ENCODE measurements around the gene OVOL1.
"Not testable (repeated sequence)": the region's sequence is repeated elsewhere in the genome, so short reads cannot be mapped to it uniquely, and the experiment has no call there.

OVOL1 gene

DNA sequence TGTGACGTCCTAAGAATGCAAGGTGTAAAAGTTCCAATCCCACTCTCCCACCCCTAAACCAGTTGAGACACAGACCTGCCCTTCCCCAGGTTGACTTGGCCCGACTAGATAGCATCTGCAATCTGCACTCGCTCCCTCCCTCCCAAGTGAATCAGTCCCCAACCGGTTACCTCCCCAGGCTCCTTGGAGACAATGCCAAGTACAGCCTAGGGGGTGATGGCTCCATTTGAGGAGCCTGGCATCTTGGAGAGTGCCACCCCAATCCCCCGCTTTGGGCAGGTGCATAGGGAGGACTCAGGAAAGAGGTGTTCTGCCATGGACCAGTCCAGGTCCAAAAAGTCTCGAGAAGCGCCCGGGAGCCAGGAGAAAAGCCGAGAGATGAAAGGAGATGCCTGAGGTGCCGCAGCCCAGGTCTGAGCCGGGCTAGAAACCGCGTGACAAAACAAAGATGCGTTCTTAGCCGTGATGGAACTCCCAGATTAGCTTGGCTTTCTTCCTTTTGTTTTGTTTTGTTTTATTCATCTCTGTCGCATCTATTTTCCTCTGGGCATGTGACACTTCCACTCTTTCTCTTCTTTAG is 28.2 kb downstream of the OVOL1 start:
- no peak for DNase-seq (ENCODE audit: low read depth)

DNA sequence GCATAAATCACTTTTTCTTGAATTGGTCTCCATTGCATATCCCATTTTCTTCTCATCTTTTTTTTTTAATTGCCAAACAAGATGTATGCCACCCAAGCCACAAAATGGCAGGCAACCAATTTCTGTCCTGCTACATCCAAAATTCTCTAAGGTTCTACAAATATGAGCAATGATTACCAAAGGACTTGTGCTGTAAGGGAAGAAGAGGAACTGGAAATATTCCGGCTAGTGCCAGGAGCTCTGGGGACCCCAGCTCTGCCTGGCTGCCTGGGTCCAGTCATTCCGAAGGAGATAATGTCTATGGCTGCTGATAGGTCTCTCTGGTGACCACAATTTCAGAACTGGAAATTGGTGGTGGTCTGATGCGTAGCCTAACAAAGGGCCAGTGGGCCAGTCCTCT is 29.8 kb downstream of the OVOL1 start:
- DNase-seq (ENCODE audit: low read depth), result no peak

DNA sequence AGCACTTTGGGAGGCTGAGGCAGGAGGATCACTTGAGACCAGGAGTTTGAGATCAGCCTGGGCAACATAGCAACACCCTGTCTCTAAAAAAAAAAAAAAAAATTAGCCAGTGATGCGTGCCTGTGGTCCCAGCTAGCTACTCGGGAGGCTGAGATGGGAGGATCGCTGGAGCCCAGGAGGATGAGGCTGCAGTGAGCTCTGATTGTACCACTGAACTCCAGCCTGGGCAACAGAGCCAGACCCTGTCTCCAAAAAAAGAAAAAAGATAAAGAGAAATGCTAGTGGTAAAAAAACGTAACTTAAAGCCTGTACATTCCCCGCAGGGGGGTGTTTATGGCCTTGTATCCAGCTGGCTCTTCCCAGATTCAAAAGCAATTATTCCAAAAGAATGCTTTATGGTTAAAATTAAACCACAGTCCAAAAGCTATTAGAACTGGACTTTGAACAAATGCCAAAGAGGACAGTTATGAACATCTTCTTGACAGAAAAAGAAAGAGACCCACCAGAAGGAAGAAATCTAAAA is 30.5 kb downstream of the OVOL1 start:
- no peak for DNase-seq (ENCODE audit: low read depth)

DNA sequence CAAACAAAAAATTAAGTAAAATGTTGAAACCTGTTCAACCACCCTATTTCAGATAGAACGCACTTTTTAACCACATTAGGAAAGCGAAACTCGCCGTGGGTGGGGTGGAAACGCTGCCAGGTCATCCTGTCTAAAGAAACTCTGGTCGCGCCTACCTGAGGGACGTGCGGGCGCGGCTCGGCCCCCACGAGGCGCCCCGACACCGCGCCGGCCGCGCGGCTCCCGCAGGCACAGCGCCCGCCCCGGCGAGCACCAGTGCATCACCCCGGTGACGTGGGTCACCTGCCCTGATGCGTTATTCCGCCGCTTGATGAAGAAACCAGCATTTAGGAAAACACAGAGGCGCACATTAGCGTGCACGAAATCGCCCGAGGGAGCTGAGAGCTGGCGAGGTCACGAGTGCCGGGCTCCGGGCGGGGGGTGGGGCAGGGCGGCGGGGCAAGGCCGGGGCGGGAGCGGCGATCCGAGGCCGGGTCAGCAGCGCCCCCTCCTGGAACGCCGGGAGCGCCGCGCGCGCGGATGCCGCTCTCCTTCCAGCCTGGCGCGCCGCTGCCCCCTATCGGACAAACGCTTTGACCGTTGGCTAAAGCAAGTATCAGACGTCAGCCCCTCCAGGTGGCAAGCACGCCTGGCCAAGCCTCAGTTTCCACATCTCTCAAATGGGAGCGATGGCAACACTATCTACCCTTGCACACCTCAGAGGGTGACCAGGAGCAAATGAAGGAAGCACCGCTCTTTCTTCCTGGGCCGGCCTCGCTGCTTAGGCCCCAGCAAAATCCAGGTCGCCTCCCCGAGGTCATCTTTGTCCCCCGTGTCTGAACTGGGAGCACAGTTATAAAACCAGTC is 31.2 kb downstream of the OVOL1 start:
- peak; percentile 73 for DNase-seq (ENCODE audit: low read depth)

DNA sequence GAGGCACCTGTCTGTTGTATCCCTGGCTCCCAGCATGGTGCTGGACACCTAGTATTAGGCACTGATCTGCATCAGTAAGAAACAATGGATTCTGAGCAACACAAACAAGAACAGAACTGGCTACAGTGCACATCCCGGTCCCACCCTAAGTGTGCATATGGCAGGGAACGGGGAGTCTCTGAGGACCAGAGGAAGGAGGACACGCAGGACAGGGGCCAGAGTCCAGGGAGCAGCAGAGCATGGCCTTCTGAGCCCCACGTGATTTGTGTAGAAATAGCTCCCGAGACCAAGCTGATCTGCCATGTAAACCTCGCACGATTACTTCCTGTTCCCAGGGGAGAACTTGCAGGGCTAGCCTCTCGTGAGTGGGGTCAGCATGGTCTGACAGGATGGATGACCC is 34.2 kb downstream of the OVOL1 start:
- DNase-seq (ENCODE audit: low read depth), result no peak

DNA sequence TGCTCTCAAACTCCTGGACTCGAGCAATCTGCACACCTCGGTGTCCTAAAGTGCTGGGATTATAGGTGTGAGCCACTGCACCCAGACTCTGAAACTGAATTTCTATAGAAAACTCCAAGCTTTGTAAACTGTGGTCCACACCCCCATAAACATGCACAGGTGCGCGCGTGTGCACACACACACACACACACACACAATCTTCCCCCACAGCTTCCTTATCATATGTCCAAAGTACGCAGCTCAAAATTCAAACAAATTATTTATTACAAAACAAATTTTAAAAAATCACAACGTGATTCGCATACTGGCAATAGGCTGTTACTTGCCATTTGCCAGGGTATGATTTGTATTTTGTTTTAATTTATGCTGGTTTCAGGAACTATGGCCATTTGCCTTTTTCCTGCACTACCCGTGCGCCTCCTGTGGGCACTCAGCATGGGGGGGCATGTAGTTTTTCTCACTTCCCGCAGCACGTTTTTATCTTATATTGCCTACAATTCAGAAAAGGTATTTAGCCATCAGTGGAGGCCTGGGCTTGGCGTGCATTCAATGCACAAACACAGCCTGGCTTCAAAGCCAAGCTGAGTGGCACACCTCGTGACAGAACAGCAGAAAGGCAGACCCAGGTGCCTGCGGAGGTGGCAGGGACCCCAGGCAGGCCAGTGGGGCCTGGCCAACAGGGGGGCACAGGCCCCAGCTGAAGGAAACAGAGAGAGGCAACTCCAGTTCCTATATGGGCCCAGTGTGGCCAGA is 36.1 kb downstream of the OVOL1 start:
- DNase-seq (ENCODE audit: low read depth), result no peak

DNA sequence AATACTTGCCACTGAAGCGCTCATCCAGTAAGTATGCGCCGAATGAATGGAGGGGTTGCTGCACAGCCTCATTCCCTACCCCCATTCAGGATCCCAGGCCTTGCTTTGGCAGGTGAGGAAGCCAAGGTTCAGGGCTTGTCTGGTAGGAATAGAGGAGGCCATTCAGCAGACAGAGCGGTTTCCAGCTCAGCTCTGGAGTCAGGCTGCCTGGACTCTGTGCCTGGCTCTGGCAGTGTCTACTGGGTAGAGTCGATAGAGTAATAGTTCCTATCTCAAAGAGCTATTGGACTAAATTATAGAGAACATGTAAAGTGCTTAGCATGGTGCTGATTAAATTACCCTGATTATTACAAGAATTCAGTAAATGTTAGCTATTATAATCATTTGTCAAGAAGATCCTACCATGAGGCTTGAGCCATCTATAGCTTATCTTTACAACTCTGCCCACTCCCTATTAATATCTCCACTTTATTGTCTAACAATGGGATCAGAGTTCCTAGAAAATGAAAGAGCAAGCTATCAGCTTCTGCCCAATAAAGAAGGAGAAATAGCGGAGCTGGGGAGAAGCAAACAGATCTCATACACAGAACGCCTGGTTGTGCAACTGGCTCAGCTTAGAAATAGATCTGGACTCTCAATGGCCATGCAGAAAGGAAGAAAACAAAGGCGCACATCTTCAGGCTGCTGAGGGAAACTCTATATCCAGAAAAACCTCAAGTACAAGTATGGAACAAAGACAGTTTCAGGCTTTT is 40.3 kb downstream of the OVOL1 start:
- DNase-seq (ENCODE audit: low read depth), result no peak

DNA sequence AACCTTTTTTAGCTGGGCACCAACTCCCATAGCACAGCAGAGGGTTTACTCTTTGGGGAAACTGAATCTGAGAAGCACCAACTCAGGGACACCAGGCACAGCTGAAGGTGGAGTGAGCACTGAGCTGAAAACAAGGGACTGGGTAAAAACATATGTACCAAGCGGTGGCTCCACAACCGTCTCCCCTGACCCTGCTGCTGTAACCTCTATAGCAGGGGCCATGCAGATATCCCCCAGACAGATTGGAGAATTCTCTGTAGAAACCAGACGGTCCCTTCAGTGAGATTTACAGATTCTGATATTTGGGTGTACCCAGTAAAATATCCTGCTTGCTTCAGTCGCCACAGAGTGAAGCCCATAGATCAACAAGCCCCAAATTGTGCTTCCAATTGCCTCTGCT is 42.6 kb downstream of the OVOL1 start:
- no peak for DNase-seq (ENCODE audit: low read depth)

DNA sequence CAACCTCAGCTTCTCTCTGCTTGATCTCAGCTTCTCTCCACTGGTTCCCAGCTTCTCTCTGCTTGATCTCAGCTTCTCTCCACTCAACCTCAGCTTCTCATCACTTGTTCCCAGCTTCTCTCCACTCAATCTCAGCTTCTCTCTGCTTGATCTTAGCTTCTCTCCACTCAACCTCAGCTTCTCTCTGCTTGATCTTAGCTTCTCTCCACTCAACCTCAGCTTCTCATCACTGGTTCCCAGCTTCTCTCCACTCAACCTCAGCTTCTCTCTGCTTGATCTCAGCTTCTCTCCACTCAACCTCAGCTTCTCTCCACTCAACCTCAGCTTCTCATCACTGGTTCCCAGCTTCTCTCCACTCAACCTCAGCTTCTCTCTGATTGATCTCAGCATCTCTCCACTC is 45.4 kb downstream of the OVOL1 start:
- not testable (repeated sequence) for DNase-seq (ENCODE audit: low read depth)

DNA sequence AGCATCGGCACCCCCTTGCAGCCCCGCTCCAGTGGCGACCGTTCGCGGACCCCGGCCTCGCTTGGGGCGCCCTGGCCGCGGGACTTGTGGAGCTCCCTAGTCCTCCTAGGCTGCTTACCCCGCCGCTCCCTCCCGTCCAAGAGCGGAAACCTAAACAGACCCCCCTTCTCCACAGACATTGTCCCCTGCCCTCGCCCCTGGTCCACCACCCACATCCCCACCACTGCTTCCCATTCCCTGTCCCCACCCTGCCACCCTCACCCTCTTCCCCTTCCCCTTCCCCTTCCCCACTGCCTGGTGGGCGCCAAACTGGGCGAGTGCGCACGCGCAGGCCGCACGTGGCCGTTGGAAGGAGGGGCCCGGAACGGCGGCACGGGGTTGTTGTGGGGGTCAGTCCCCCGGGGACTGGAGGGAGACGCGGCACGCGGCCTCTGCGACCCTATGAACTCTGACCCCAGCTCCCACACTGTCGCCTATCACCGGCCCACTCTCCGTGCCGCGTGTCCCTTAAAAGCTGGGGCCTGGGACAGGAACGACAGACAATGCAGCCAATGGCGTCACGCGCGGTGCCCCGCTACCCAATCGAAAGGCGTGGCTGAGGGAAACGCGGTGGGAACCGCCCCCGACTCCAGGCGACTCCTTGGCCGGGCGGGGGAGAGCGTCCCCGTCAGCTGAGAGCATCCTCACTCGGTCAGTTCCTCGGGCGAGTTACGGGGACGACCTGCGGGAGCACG is 46.6 kb downstream of the OVOL1 start, which contains the start of gene SNX32:
Gene SNX32, plus strand, starts transcription at position 667 of the 734 bp plus-strand sequence. CDS start 103 bp downstream, outside the sequence.
- DNase-seq (ENCODE audit: low read depth), result peak; percentile 83

DNA sequence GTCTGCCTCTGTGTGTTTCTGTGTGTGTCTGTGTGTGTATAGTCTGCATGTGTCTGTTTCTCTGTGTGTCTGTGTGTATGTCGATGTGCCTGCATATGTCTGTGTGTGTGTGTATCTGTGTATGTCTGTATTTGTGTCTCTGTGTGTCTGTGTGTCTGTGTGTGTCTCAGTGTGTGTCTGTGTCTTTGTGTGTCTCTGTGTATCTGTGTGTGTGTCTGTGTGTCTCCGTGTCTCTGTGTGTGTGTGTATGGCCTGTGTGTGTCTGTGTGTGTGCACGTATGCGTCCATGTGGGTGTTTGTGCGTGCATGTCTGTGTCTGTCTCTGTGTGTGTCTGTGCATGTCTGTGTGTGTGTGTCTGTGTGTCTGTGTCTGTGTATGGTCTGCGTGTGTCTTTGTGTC is 47.3 kb downstream of the OVOL1 start:
- DNase-seq (ENCODE audit: low read depth), result no peak

DNA sequence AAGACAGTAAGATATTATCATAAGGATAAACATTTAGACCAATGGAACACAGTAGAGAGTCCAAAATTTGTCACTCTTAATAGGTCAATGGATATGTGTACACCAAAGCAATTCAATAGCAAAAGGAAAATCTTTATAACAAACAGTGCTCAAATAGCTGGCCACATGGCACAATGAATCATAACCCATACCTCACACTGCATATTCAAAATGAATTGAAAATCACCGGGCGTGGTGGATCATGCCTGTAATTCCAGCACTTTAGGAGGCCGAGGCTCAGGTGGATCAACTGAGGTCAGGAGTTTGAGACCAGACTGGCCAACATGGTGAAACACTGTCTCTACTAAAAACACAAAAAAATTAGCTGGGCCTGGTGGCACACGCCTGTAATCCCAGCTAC is 55.3 kb downstream of the OVOL1 start:
- no peak for DNase-seq (ENCODE audit: low read depth)

DNA sequence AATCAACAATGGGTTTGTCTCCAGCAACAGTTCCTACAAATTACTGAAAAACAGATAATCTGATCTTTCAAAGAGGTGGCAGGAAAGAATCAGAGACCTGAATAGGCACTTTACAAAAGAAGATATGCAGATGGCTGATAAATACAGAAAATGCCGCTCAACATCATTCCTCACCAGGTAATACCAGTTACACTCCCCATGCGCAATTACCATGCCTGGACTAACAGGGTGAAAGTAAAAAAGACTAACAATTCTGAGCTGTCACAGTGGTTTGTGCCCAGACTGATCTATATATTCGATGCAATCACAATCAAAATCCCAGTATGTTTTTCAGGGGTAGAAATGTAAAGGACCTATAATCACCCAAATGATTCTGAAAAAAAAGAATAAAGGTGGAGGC is 56.9 kb downstream of the OVOL1 start:
- no peak for DNase-seq (ENCODE audit: low read depth)

DNA sequence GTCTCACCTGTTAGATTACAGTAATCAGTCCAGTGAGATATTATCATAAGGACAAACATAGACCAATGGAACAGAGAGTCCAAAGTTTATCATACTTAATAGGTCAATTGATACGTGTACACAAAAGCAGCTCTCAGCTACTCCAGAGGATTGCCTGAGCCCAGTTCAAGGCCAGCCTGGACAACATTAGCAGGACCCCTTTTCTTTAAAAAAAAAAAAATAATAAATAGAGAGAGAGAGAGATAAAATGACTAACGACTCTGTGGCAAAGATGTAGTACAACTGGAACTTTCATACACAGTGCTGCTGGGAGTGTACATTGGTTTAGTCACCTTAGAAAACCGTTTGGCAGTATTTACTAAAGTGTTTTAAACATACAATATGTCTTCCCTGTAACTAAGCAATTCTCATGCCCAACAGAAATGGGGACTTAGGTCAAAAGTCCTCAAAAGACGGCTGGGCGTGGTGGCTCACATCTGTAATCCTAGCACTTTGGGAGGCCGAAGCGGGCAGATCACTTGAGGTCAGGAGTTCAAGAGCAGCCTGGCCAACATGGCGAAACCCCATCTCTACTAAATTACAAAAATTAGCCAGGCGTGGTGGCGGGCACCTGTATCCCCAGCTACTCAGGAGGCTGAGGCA is 57.5 kb downstream of the OVOL1 start:
- no peak for DNase-seq (ENCODE audit: low read depth)
